Tibial artery (tissue), 4 donors: ENCODE measurements around the gene KLC1.
A peak's percentile ranks its signal among the peaks of the same experiment; 100 is the strongest.

ENCODE experiments used
- DNase-seq, 2 donors: peaks; one replicate each; pipeline ENCODE4 v3.0.0-alpha.2; 2019
- H3K27ac ChIP-seq, 2 donors: fragments of 200-600 bp; sonication (generic) in 1 of 2; 1 replicate in 1 of 2; 2 replicates in 1 of 2; pipeline ENCODE4 v1.5.1; 2018 to 2019; ENCODE audit warnings: mild to moderate bottlenecking in 1 of 2
- H3K27me3 ChIP-seq, 2 donors: fragments of 200-600 bp; sonication (generic) in 1 of 2; one replicate each; pipeline versions ENCODE4 v1.5.1 to v1.6.0; 2016 to 2019
- H3K36me3 ChIP-seq, 3 donors: fragments of 200-600 bp; sonication (generic) in 2 of 3; one replicate each; pipeline ENCODE4 v1.5.1; 2016 to 2019; ENCODE audit warnings: mild to moderate bottlenecking in 2 of 3
- H3K4me1 ChIP-seq, 4 donors: fragments of 200-600 bp; sonication (generic) in 2 of 4; 1 replicate in 3 of 4; 2 replicates in 1 of 4; pipeline ENCODE4 v1.5.1; 2016 to 2019
- H3K4me3 ChIP-seq, 2 donors: fragments of 200-600 bp; sonication (generic) in 1 of 2; 1 replicate in 1 of 2; 2 replicates in 1 of 2; pipeline ENCODE4 v1.5.1; 2018 to 2019; ENCODE audit warnings: mild to moderate bottlenecking in 2 of 2
- H3K9me3 ChIP-seq, 3 donors: fragments of 200-600 bp; sonication (generic) in 1 of 3; one replicate each; pipeline ENCODE4 v1.5.1; 2016 to 2019
- intact Hi-C: fragments of 100-400 bp; cut with DNase I; formaldehyde crosslinking; loops from one replicate; pipeline ENCODE4 v1.15.0; 2023; ENCODE audit warnings: low total_unique reads
- TF ChIP-seq, protein P1 (sequence below), 2 experiments: fragments of 200-600 bp in 1 of 2; fragments of 450-650 bp in 1 of 2; IDR thresholded peaks; one replicate each; pipeline ENCODE4 v1.5.1; 2017 to 2019; ENCODE audit warnings: antibody characterized with exemption in 2 of 2, mild to moderate bottlenecking in 1 of 2, moderate library complexity in 1 of 2

The KLC1 gene

GRCh38 chr14:103731481-103731880, 102.5 kb downstream of the KLC1 start:
- H3K9me3 ChIP-seq = no peaks in the 10 kb centered on the region
- H3K36me3 ChIP-seq = peaks cover 58 to 82% (median 75%) of the 10 kb centered on the region in 3 donors
- TF ChIP-seq, protein P1, sequence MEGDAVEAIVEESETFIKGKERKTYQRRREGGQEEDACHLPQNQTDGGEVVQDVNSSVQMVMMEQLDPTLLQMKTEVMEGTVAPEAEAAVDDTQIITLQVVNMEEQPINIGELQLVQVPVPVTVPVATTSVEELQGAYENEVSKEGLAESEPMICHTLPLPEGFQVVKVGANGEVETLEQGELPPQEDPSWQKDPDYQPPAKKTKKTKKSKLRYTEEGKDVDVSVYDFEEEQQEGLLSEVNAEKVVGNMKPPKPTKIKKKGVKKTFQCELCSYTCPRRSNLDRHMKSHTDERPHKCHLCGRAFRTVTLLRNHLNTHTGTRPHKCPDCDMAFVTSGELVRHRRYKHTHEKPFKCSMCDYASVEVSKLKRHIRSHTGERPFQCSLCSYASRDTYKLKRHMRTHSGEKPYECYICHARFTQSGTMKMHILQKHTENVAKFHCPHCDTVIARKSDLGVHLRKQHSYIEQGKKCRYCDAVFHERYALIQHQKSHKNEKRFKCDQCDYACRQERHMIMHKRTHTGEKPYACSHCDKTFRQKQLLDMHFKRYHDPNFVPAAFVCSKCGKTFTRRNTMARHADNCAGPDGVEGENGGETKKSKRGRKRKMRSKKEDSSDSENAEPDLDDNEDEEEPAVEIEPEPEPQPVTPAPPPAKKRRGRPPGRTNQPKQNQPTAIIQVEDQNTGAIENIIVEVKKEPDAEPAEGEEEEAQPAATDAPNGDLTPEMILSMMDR (IDR thresholded peaks at IDR 0.05) = no peak
- no peaks in the 10 kb centered on the region for H3K27me3 ChIP-seq
- DNase-seq = no peak
- intact Hi-C loops = loop anchor here (10.0 kb wide), 1 partner anchor 127 kb away; no protein-coding TSS in a partner anchor
- peaks cover 0 to 48% (median 21%) of the 10 kb centered on the region in 4 donors for H3K4me1 ChIP-seq
- no peak overlapping the region for H3K27ac ChIP-seq
- H3K4me3 ChIP-seq = no peak overlapping the region

GRCh38 chr14:103731916-103732867, 103.2 kb downstream of the KLC1 start:
- intact Hi-C loops = loop anchor here (10.0 kb wide), 1 partner anchor 127 kb away; no protein-coding TSS in a partner anchor
- H3K36me3 ChIP-seq = peaks cover 58 to 81% (median 71%) of the 10 kb centered on the region in 3 donors
- no peak overlapping the region for H3K27ac ChIP-seq
- peaks cover 0 to 55% (median 26%) of the 10 kb centered on the region in 4 donors for H3K4me1 ChIP-seq
- no peak overlapping the region for H3K4me3 ChIP-seq
- TF ChIP-seq, protein P1 (IDR thresholded peaks at IDR 0.05) = no peak
- H3K9me3 ChIP-seq = no peaks in the 10 kb centered on the region
- DNase-seq = peak in 1 of 2 donors; percentile 61
- H3K27me3 ChIP-seq = no peaks in the 10 kb centered on the region

- Histone ChIP-seq H3K9me3 (no peaks in the 10 kb centered on the region), H3K4me3 (no peak overlapping the region), H3K27me3 (no peaks in the 10 kb centered on the region), H3K36me3 (peaks cover 58 to 77% (median 64%) of the 10 kb centered on the region in 3 donors), H3K27ac (no peak overlapping the region), H3K4me1 (peaks cover 0 to 58% (median 30%) of the 10 kb centered on the region in 4 donors)
- intact Hi-C loops = loop anchor here (10.0 kb wide), 1 partner anchor 128 kb away; no protein-coding TSS in a partner anchor
- no peak for DNase-seq
- TF ChIP-seq, protein P1 (IDR thresholded peaks at IDR 0.05) = no peak
Measured at GRCh38 chr14:103732868-103733620, 104.0 kb downstream of the KLC1 start.

GRCh38 chr14:103733651-103734050, 104.6 kb downstream of the KLC1 start:
- no peaks in the 10 kb centered on the region for H3K27me3 ChIP-seq
- peaks cover 0 to 51% (median 32%) of the 10 kb centered on the region in 4 donors for H3K4me1 ChIP-seq
- intact Hi-C loops = loop anchor here (10.0 kb wide), 1 partner anchor 129 kb away; no protein-coding TSS in a partner anchor
- H3K4me3 ChIP-seq = no peak overlapping the region
- H3K9me3 ChIP-seq = no peaks in the 10 kb centered on the region
- peak in 1 of 2 donors; percentile 19 for DNase-seq
- H3K36me3 ChIP-seq = peaks cover 52 to 77% (median 64%) of the 10 kb centered on the region in 3 donors
- TF ChIP-seq, protein P1 (IDR thresholded peaks at IDR 0.05) = no peak
- H3K27ac ChIP-seq = peak overlapping the region in 1 of 2 donors; percentile 83
